NCI-H226 (cell line): Measurements from ENCODE around the gene FSIP1.

Source experiments
- DNase-seq: peaks from one replicate; pipeline ENCODE4 v3.0.0-alpha.2; 2015

Gene FSIP1

DNA sequence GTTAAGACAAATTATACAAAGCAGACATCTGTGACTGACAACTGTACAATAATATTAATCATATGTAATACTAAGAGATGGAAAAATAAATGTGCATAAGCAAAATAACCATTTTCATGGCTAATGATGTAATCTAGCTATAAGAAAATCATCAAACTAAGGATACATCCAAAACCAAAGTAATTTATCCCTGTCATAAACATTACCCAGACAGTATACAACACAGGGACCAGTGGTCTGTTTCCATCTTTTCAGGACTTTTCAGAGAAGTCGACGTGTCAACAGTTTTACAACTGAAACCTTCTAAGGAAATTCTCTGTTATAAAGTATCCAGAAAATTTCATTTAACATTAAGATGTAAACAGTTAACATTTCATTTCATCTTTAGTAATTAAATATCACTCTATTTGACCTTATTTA, 190.7 kb downstream of the FSIP1 start:
- no peak for DNase-seq

DNA sequence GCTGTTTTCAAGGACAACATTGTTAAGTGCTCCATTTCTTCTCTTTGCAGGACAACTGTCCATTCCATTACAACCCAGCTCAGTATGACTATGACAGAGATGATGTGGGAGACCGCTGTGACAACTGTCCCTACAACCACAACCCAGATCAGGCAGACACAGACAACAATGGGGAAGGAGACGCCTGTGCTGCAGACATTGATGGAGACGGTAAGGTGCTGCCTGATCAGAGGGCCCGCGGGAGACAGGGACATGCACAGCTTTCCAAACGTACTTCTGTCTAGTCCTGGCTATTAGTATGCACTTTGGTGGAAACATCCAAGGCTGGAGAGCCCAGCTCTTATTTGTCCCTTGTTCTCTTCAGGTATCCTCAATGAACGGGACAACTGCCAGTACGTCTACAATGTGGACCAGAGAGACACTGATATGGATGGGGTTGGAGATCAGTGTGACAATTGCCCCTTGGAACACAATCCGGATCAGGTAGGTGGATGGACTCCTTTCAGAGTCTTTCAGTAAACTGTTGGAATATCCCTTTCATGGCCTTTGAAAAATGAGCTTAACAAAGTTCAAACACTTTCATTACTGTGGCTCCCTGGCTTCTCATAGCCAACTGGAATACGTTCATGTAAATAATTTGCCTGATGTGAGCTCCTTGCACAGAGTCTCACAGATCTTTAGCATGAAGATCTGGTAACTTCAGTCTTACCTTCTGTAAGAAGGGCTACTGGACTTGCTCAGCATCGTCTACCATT, 191.3 kb downstream of the FSIP1 start:
- DNase-seq: no peak

DNA sequence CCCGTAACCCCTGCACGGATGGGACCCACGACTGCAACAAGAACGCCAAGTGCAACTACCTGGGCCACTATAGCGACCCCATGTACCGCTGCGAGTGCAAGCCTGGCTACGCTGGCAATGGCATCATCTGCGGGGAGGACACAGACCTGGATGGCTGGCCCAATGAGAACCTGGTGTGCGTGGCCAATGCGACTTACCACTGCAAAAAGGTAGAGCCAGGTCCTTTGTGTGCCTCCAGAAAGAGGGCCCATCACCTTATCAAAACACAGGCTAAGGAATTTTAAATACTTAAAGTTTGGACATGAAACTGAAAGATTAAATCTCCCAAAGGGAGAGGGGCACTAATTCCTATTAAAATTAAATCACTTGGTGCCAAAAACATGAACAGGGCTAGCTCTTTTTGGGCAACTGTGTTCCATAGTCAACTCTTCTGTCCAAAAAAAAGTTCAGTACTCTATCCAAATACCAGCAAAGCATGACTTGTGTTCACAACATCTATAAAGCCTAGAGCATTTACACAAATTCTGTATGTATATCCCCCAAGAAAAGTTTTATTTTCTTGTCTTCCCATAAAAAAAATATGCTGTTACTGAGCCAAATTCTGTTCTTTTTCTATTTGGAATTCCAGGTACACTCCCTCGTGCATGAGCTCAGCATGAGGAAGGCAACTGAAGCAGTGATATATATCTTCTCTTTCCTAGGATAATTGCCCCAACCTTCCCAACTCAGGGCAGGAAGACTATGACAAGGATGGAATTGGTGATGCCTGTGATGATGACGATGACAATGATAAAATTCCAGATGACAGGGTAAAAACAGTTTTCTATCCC, 192.6 kb downstream of the FSIP1 start:
- DNase-seq: no peak

DNA sequence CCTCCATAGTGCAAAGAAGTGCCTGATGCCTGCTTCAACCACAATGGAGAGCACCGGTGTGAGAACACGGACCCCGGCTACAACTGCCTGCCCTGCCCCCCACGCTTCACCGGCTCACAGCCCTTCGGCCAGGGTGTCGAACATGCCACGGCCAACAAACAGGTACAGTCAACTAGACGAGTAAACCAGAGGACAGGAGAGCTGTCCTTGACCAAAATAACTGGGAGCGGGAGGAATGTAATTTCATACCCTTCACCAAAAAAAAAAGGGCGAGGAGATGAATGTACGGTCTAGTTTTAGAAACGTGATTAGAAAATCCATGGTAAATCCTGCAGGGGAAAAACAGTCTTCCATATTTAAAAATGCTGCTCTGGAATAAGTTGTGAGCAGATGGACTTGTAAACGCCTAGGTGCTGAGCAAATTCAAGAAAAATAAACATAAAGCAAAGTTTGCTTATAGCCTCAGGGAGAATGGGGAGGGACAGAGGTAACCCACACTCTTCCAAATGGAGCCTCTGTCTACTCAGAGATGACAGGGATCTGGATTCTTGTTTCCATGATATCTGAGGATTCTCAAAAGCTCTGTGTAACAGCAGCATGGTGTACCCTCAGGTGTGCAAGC, 193.3 kb downstream of the FSIP1 start:
- DNase-seq: no peak

DNA sequence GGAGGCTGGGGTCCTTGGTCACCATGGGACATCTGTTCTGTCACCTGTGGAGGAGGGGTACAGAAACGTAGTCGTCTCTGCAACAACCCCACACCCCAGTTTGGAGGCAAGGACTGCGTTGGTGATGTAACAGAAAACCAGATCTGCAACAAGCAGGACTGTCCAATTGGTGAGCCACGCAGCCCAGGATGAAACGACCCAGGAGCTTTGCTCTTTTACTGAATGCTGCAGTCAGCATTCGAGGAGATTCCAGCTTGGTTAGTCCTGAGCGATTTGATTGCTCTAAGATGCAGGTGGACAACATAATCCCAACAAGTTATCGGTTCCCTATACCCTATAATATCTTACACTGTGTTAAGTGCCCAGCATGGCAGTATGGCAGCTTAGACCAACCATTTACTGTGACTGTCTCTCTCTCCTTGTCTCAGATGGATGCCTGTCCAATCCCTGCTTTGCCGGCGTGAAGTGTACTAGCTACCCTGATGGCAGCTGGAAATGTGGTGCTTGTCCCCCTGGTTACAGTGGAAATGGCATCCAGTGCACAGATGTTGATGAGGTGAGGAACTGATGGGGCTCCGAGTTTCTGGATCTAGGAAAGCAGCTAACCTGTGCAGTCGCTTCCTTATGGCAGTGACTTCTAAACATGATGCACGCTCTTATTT, 194.0 kb downstream of the FSIP1 start:
- DNase-seq: no peak

DNA sequence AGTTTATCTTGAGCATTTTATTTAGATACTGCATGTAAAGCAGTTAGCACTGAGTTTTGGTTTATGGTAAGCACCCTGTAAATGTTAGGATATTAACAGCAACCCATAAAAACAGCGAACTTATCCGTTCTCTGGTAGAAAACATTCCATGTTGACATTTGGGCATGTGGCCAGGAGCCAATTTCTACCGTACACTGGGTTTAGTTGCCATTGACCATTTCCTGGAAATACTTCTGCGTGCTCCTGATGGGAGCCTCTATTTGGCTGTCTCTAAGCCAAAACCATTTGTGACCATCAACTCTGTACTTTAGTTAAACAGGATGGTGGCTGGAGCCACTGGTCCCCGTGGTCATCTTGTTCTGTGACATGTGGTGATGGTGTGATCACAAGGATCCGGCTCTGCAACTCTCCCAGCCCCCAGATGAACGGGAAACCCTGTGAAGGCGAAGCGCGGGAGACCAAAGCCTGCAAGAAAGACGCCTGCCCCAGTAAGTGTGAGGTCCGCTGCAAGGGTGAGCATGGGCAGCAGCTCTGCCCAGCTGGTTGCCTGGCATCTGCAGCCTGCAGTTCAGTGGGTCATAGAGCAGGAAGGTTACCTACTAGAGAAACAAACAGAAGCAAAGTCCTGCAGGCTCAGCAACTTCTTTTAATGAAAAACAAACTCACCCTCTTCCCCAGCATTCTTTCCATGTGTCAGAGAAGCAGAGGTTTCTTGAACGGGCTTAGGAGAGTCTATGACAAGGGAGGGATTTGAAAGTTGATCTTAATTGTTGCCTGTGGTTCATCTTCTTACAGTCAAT, 194.7 kb downstream of the FSIP1 start:
- DNase-seq: no peak

DNA sequence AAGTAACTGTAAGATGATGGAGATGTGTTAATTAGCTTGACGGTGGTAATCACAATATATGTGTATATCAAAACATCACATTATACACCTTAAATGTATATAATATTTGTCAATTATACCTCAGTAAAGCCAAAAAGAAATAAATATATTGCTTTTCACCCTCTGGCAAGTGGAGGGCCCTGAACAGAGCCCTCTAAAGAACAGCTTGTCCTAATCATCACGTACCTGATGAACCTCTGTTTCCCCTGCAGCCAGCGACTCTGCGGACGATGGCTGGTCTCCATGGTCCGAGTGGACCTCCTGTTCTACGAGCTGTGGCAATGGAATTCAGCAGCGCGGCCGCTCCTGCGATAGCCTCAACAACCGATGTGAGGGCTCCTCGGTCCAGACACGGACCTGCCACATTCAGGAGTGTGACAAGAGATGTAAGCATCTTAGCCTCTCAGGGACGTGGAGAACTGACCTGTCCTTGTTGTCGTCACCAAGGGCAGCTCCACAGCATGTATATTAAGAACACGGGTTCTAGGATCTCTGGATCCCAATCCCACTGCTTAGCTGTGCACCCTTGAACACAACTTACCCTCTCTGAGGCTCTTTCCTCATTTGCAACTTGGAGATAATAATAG, 195.4 kb downstream of the FSIP1 start:
- DNase-seq: no peak

DNA sequence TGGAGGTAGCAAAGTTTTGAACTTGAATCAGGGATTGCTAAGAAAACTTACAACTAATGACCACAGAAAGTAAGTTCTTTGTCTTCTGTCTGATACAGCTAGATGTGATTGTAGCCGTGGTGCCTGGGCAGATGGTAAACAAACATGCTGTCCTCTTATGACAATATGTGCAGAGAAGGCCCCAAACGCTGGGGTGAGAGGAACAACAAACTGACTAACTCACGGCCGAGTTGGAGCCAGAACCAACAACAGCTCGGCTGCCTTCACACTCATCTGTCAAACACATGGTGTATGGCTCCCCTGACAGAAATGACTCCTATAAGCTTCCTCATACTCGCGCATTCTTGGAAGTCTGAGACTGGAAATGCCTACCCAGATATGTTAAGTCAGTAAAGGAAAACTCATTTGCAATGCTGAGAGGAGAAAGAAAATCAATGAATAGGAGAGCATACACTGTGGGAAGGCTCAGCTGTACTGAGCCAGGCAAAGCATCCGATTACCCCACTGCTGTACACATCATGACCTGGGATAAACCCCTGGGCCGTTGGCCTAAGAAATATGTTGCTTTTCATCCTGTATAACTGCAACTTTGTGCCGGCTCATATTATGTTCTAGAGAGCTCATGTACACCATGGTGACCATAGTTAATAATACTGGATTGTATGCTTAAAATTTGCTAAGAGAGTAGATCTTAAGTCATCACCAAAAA, 196.1 kb downstream of the FSIP1 start:
- DNase-seq: no peak

DNA sequence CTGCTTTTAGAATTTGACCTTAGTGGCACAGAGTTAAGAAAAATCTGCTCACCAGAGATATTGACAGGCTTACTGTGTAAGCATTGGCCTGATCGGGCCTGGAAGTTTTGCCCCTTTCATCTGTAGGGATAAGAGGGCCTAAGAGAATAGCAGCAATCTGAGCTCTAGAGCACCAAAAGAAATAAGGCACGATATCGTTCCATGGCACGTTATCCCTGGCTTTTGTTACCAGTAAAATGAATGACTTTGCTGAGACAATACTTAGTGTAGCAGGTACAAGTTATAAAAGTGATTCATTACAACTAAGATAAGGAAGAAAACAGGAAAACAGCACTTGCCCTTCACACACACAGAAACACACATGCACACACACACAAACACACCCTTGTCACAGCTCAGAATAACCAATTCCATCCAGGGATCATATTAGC, 196.8 kb downstream of the FSIP1 start:
- no peak for DNase-seq

DNA sequence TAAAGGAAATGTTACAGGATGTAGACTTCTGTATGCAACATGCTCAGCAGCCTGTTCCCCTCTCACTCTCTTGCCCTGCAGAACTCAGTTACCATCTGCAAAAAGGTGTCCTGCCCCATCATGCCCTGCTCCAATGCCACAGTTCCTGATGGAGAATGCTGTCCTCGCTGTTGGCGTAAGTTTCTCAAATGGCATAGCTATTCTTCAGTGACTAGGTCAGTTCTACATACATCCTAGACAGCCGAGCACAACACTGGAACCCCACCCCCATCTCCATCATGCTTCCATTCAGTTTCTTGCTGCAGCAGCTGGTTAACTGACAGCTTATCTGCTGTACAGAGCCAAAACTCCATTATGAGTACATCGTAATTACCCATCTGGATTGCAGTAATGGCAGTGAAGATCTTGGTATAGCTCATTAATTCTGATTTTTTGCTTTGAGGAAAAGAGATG, 197.2 kb downstream of the FSIP1 start:
- DNase-seq: no peak

DNA sequence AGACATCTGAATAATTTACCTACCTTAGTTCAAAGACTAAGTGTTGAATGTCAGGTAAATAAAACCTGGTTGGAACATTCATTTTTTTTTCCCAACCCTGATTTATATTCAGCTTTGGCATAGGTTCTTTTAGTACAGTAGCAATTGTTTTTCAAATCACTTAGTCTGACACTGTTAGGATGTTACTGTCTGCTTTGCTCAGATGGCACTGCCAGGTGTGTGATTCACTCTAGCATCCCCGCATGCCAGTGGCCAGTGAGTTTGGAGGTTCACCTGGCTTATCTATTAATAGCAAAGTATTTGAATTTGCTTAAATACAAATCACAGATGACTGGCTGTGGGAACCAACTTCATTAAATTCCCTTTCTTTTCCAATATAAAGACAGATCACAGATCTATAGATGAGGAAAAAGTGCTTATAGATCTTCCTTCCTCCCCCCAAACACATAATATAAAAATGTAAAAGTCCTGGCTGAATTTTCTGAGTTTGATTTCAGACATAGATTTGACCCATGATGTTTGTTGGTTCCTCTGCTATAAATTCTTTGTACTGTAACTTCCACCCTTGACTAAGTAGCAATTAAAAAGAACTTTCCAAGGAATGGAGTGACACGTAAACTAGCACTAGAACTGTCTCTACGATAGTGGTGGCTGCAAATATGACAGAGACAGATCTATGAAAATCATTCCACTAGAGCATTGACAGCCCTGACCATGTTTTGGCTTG, 197.8 kb downstream of the FSIP1 start:
- no peak for DNase-seq

DNA sequence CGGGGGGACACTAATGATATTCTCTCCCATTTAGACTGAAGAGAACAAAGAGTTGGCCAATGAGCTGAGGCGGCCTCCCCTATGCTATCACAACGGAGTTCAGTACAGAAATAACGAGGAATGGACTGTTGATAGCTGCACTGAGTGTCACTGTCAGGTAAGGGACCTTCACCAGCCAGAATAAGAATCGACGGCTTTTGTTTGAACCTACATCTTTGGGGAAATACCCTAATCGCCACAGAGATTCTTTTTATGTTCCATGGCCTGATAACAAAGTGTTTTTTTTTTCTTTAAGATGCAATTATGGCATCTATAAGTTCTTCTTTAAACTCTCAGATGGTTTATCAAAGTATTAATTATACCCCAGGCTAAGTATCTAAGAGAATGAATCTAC, 198.4 kb downstream of the FSIP1 start:
- DNase-seq: no peak

DNA sequence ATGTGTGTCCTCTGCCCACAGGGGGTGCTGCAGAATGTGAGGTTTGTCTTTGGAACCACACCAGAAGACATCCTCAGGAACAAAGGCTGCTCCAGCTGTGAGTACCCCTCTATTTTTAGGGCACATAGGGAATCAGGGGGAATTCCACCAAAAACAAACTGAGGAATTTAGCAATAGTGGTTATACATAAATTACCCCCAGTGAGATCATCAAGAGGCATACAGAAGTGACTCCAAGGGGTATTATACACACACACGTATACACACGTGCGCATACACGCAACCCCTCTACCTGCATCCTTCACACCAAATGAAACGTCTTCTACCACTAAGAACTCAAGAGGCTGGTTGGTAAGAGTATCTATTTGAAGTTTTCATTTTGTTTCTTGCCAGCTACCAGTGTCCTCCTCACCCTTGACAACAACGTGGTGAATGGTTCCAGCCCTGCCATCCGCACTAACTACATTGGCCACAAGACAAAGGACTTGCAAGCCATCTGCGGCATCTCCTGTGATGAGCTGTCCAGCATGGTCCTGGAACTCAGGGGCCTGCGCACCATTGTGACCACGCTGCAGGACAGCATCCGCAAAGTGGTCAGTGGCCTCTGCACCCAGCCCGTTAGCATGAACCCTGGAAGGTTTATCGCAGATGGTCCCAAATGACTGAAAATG, 198.9 kb downstream of the FSIP1 start:
- no peak for DNase-seq

DNA sequence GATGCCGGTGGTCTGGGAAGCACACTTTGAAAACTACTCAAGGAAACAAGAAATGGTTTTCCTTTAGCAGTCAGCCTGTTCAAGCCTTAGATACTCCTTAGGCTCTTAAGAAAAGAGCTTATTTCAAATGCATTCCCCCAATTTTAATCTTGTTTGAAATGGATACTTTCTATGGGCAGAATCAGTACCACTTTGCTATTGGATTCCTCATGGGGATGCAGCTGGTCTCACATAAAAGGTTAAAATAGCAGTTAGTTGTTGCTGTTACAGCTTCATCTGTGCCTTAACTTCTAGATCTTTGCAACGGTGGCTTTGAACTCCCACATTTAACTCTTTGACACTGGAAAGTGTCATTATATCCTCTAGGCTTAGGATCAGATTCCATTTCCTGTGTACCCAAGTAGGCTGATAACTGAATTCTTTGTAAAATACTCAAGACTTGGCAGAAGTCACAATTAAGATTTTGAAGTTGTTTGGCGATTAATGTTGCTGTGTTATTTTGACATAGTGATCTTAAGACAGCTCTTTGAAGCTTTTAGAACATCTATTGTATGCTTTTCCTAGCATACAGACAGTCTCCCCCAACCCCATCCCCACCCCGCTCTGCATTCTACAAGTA, 199.6 kb downstream of the FSIP1 start:
- DNase-seq: no peak

DNA sequence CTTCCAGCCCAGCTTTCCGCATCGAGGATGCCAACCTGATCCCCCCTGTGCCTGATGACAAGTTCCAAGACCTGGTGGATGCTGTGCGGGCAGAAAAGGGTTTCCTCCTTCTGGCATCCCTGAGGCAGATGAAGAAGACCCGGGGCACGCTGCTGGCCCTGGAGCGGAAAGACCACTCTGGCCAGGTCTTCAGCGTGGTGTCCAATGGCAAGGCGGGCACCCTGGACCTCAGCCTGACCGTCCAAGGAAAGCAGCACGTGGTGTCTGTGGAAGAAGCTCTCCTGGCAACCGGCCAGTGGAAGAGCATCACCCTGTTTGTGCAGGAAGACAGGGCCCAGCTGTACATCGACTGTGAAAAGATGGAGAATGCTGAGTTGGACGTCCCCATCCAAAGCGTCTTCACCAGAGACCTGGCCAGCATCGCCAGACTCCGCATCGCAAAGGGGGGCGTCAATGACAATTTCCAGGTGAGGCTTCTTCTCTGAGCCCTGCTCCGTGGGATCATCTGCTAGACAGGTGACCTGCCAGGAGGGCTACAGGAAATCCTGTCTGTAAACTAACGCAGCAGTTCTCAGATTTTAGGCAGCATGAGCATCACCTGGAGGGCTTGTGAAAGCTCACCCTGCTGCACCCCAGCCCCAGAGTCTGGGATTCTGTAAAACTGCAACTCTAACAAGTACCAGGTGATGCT, 200.2 kb downstream of the FSIP1 start:
- no peak for DNase-seq

DNA sequence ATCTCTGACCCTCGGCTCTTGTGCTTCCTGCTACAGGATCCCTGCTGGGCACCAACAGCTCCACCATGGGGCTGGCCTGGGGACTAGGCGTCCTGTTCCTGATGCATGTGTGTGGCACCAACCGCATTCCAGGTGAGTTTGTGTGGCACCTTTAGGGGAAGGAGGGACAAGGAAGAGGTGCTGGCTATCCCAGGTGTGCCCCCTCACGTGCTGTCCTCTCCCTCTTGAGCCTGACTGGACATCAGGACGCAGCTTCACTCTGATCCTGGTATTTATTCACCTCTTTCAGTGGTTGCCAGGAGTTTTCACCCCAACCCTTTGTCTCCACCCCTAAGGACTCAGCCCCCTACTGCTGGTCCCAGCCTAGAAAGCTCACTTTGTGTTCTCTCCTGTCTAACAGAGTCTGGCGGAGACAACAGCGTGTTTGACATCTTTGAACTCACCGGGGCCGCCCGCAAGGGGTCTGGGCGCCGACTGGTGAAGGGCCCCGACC, 200.8 kb downstream of the FSIP1 start:
- DNase-seq: no peak

DNA sequence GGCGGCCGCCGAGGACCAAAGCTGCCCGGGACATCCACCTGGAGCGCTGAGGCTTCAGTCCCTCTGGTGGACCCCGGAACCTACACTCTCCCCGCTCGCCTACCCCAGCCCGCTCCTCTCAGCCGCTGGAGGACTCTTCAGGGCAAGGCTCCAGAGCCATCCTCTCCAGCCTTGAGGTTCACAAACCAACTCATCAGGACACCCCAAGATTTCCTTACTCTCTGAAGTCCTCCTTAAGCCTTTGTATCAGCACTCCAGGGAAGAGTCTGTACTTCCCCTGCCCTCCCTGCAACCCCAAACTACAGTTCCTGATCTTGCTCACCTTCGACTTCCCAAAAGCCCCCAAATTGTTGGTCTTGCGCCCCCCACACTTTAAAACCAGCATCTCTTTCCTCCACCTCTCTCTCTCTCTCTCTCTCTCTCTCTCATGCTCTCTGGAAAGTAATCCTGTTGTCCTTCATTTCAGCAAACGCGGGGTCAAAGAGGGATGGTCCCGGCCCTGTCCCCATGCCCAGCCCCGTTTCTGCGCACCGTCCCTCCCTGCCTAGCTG, 201.3 kb downstream of the FSIP1 start:
- DNase-seq: no peak
